Small intestine (tissue), 7 donors: Measurements from ENCODE around the gene SLC25A47. TPM values are rescaled to one million over a fixed set of nuclear protein-coding genes. Genes with fewer than 3 reads are reported as not detected.

ENCODE experiments used
- DNase-seq, 2 donors: peaks; one replicate each; pipeline versions ENCODE4 v3.0.0 to v3.0.0-alpha.2; 2013
- FAIRE-seq: peaks from 2 replicates; lab custom pipeline; 2012; peaks lifted over from hg19 to GRCh38; lab: Jason Lieb, UNC
- H3K27ac ChIP-seq, 3 donors: one replicate each; pipeline ENCODE4 v1.5.1; 2013; ENCODE audit warnings: low read length in 2 of 3, mild to moderate bottlenecking in 2 of 3, control low read depth in 1 of 3, inconsistent platforms in 1 of 3, low read depth in 1 of 3, moderate library complexity in 1 of 3
- H3K27me3 ChIP-seq, 3 donors: one replicate each; pipeline ENCODE4 v1.6.1; 2013; ENCODE audit warnings: low read length in 3 of 3, inconsistent platforms in 1 of 3; ENCODE audit not compliant: control insufficient read depth in 3 of 3, insufficient read depth in 3 of 3
- H3K36me3 ChIP-seq, 3 donors: one replicate each; pipeline ENCODE4 v1.6.1; 2013; ENCODE audit warnings: low read length in 3 of 3, inconsistent platforms in 1 of 3, low read depth in 1 of 3, mild to moderate bottlenecking in 1 of 3, moderate library complexity in 1 of 3; ENCODE audit not compliant: control insufficient read depth in 3 of 3, insufficient read depth in 2 of 3
- H3K4me1 ChIP-seq, 3 donors: one replicate each; pipeline ENCODE4 v1.6.1; 2013; ENCODE audit warnings: low read length in 2 of 3, inconsistent platforms in 1 of 3, low read depth in 1 of 3, mild to moderate bottlenecking in 1 of 3, moderate library complexity in 1 of 3; ENCODE audit not compliant: control insufficient read depth in 3 of 3, insufficient read depth in 2 of 3
- H3K4me3 ChIP-seq, 3 donors: one replicate each; pipeline ENCODE4 v1.5.1; 2013; ENCODE audit warnings: low read length in 3 of 3, control low read depth in 1 of 3, inconsistent platforms in 1 of 3, low read depth in 1 of 3, mild to moderate bottlenecking in 1 of 3, moderate library complexity in 1 of 3
- H3K9me3 ChIP-seq, 2 donors: one replicate each; pipeline ENCODE4 v1.6.1; 2013; ENCODE audit warnings: low read depth in 1 of 2, low read length in 1 of 2; ENCODE audit not compliant: control insufficient read depth in 2 of 2, insufficient read depth in 1 of 2
- WGBS, 3 donors: extraction: QIAGEN DNeasy Blood & Tissue Kit; methylation state at CpG; one replicate each; pipeline ENCODE4 v1.1.7; 2013; 5-methylcytosine and 5-hydroxymethylcytosine counted together
- polyA plus RNA-seq, 4 donors: library from polyadenylated mRNA; stranded (reverse) in 3 of 4; unstranded in 1 of 4; fragments of 200-250 nt in 3 of 4; fragments of 120-200 nt in 1 of 4; gene quantifications; one replicate each; pipeline versions ENCODE4 v1.2.1 to v1.2.3, GENCODE V29; 2013
- donor health status: healthy with polysubstance abuse.
- donor health status: control.
- donor health status: control.
- donor health status: Bipolar disorder and iron deficiency.
- donor health status: healthy.

SLC25A47 gene
- polyA plus RNA-seq, 4 donors = 0.38 to 1.6 (median 0.80) TPM

DNA sequence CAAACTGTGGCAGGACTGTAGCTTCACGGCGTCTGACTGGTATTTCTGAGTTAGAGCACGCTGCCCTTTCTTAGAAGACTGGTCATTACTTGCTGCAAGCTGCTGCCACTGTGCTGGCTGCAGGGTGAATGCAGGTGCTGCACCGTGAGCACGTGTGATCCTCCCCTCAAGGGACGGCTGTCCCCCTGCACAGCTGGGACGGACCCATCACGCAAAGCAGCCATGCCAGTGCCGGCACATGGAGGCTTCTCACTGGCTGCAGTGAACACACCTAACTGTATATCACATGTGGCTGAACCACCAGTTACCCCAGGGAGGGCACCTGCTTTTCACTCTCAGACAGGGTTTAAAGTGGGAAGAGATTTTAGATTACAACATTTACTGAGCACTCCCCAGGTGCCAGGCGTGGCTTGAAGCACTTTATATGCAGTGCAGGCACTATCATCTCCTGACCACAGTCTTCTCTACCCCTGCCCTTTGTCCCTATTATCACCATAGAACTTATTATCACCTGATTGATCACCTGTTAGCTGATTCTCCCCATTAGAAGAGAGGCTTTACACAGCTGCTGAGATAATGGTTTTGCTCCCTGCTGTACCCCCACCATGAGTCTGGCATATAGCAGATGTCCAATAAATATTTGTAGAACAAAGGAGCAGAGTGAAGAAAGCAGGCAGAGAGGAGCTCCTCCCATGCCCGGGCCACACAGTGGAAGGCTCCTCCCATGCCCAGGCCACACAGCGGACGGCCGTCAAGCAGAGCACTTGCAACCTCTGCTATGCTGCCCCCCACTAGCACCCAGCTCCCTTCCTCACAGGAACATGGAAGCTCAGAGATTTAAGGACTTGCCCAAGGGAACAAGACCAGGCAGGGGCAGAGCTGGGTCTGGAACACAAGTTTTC is 25.9 kb downstream of the SLC25A47 start:
- FAIRE-seq = no peak
- WGBS, 3 donors = 20 to 55% (median 46%) methylated on average over 14 of the region's 14 CpGs
- Histone ChIP-seq H3K27me3 (no peaks in the 10 kb centered on the region), H3K36me3 (peaks cover 4 to 59% (median 21%) of the 10 kb centered on the region in 3 donors), H3K4me1 (peaks cover 3 to 15% (median 6%) of the 10 kb centered on the region in 3 donors), H3K4me3 (no peak overlapping the region), H3K27ac (peak overlapping the region; percentile 8 to 65 (median 55)), H3K9me3 (no peaks in the 10 kb centered on the region)
- DNase-seq = peak; percentile 69 to 82

DNA sequence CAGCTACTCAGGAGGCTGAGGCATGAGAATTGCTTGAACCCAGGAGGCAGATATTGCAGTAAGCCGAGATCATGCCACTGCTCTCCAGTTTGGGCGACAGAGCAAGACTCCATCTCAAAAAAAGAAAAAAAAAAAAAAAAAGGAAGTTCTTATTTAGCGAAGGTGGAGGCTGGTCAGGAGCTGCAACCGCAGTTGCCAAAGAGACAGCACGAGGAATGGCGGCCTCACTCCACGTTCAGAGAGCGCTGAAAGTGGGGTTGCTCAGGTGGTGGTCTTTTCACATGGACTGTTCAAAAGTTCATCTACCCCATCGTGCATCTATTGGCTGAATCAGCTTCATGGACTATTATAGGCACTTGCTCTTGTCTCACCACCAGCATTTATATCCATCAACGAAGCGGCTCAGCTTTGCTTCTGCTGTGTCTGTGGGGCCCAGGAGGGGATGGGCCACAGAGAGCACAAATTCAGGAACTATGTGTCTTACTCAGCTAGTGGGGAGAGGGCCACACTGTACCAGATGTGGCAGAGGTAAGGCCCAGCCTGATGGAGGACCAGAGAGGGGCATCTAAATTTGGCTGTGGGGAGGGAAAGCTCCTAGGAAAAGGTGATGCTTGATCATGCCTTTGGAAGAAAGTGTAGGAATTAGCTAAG is 27.3 kb downstream of the SLC25A47 start:
- H3K27ac ChIP-seq = no peak overlapping the region
- peaks cover 3 to 15% (median 6%) of the 10 kb centered on the region in 3 donors for H3K4me1 ChIP-seq
- FAIRE-seq = no peak
- H3K4me3 ChIP-seq = no peak overlapping the region
- DNase-seq = no peak
- H3K36me3 ChIP-seq = peaks cover 8 to 69% (median 21%) of the 10 kb centered on the region in 3 donors
- WGBS, 3 donors = 87 to 96% (median 87%) methylated on average over 11 of the region's 11 CpGs
- H3K27me3 ChIP-seq = no peaks in the 10 kb centered on the region
- H3K9me3 ChIP-seq = no peaks in the 10 kb centered on the region

DNA sequence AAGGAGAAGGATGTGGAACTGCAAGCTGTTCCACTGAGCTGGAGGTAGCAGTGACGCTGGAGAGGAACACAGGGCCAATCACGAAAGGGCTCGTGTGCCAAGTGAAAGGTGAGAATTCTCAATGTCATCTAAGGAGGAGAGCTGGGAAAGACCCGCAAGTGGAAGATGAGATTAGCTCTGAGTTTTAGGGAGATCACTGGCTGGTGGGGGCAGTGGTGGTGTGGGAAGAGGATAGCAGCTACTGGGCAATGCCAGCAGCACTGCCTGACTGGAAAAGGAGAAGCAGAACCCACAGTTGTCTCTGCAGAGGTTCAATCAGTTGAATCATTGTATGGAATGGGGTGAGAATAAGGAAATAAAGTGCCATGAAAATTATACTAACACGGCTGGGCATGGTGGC is 27.8 kb downstream of the SLC25A47 start:
- H3K27ac ChIP-seq = no peak overlapping the region
- FAIRE-seq (no peak), DNase-seq (no peak)
- H3K4me1 ChIP-seq = peaks cover 2 to 18% (median 6%) of the 10 kb centered on the region in 3 donors
- peaks cover 9 to 64% (median 23%) of the 10 kb centered on the region in 3 donors for H3K36me3 ChIP-seq
- H3K27me3 ChIP-seq = no peaks in the 10 kb centered on the region
- H3K9me3 ChIP-seq = no peaks in the 10 kb centered on the region
- WGBS, 3 donors = 91 to 96% (median 94%) methylated on average over 5 of the region's 5 CpGs
- no peak overlapping the region for H3K4me3 ChIP-seq

DNA sequence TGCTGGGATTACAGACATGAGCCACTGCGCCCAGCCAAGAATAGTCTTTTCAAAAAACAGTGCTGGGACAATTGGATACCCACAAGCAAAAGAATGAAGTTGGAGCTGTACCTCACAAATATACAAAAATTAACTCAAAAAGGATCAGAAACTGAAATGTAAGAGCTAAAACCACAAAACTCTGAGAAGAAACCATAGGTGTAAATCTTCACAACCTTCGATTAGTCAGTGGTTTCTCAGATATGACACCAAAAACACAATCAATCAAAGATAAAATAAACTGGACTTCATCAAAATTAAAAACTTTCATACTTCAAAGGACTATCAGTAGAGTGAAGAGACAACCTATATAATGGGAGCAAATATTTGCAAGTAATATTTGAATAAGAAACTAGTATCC is 35.3 kb downstream of the SLC25A47 start:
- Histone ChIP-seq H3K27ac (no peak overlapping the region), H3K4me3 (no peak overlapping the region), H3K36me3 (peaks cover 10 to 27% (median 19%) of the 10 kb centered on the region in 3 donors), H3K9me3 (peaks cover 0 to 2% of the 10 kb centered on the region in 2 donors), H3K27me3 (no peaks in the 10 kb centered on the region), H3K4me1 (peaks cover 0 to 3% (median 0%) of the 10 kb centered on the region in 3 donors)
- WGBS, 3 donors = 83 to 93% (median 85%) methylated on average over 2 of the region's 2 CpGs
- FAIRE-seq (no peak), DNase-seq (no peak)

DNA sequence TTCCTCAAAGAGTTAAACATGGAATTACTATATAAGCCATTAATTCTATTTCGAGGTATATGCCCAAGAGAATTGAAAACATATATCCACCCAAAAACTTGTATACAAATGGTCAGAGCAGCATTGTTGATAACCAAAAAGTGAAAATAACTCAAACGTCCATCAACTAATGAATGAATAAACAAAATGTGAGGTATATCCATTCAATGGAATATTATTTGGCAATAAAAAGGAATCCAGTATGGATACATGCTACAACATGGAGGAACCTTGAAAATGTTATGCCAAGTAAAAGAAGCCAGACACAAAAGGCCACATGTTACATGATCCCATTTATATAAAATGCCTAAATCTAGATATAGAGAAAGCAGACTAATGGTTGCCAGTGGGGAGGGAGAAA is 36.0 kb downstream of the SLC25A47 start:
- WGBS, 3 donors = 84 to 94% (median 88%) methylated on average over 2 of the region's 2 CpGs
- Histone ChIP-seq H3K36me3 (peaks cover 10 to 26% (median 17%) of the 10 kb centered on the region in 3 donors), H3K4me1 (peaks cover 0 to 3% (median 0%) of the 10 kb centered on the region in 3 donors), H3K27ac (no peak overlapping the region), H3K4me3 (no peak overlapping the region), H3K27me3 (no peaks in the 10 kb centered on the region), H3K9me3 (peaks cover 0 to 2% of the 10 kb centered on the region in 2 donors)
- FAIRE-seq (no peak), DNase-seq (no peak)

DNA sequence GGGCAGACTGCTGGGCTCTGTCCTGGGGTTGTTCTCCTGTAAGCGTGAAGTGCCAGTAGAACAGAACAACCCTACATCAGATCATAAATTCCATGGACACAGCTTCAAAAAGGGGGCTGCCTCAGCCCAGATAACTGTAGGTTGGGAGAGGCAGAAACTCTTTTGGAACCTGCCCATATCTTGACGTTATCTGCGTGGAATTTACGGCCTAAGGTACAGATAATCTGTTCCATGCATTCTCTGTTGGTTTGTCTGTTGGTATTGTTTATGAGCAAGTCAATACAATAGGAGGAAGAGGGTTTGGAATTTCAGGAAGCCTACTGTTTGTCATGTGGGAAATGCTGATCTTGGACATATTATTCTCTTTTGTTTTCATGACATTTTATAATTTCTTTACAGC is 36.7 kb downstream of the SLC25A47 start:
- H3K27me3 ChIP-seq = no peaks in the 10 kb centered on the region
- H3K4me3 ChIP-seq = no peak overlapping the region
- DNase-seq (no peak), FAIRE-seq (no peak)
- peaks cover 0 to 3% (median 0%) of the 10 kb centered on the region in 3 donors for H3K4me1 ChIP-seq
- peak overlapping the region in 1 of 3 donors; percentile 49 for H3K27ac ChIP-seq
- H3K9me3 ChIP-seq = peaks cover 0 to 2% of the 10 kb centered on the region in 2 donors
- peaks cover 10 to 22% (median 14%) of the 10 kb centered on the region in 3 donors for H3K36me3 ChIP-seq
- 69 to 86% (median 76%) methylated on average over 4 of the region's 4 CpGs for WGBS, 3 donors

DNA sequence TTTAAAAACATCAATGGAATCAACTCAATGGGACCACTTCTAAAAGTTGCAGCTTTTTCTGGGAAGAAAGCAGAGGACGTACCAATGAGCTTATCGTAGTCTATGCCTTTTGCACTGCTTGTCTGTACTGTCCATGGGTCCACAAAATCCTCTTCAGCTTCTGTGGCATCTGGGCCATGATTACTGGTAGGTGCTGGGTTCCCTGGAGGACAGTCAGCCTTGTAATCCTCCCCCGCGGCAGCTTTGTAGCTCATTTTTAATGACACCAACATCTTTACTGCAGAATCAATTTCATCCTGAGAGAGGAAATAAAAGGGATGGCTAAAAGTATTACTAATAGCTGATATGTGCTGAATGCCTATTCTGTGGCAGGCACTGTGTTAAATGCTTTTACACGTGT is 38.5 kb downstream of the SLC25A47 start:
- FAIRE-seq = no peak

DNA sequence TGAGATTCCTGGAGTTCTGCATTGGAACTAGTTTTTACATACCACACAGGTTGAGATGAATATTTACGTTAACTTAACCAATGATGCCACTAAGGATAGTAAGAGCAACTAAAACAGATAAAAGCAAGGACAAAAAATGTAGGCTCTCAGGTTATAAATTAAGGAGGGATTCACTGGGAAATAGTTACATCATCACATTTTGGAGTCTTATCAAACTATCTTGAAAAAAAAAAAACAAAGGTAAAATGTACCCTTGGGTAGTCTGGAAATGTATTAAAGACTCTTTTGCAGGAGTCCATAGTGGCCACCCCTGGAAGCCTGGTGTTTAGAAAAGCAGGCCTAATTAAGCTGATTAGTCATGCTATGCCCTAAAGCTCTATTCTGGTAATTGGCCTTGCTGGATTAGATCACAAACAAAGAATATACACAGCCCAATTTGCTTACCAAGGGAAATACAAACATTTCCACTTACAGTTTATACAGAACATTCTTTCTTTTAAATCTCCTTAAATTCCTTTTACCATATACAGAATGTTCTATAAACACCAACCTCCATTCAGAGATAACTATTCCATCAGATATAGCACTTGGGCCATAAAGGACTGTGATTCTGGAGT is 39.3 kb downstream of the SLC25A47 start:
- 88 to 100% (median 95%) methylated on average over 1 of the region's 1 CpG for WGBS, 3 donors
- Histone ChIP-seq H3K27me3 (no peaks in the 10 kb centered on the region), H3K36me3 (peaks cover 10 to 33% (median 12%) of the 10 kb centered on the region in 3 donors), H3K27ac (peak overlapping the region in 1 of 3 donors; percentile 21), H3K4me3 (no peak overlapping the region), H3K9me3 (peaks cover 0 to 2% of the 10 kb centered on the region in 2 donors), H3K4me1 (no peaks in the 10 kb centered on the region)
- FAIRE-seq (peak; percentile 19), DNase-seq (no peak)

More for the DNA sequence above, 38.5 kb downstream of the SLC25A47 start:
- Histone ChIP-seq H3K9me3 (peaks cover 0 to 2% of the 10 kb centered on the region in 2 donors), H3K36me3 (peaks cover 10 to 29% (median 12%) of the 10 kb centered on the region in 3 donors), H3K4me3 (no peak overlapping the region), H3K4me1 (no peaks in the 10 kb centered on the region), H3K27me3 (no peaks in the 10 kb centered on the region), H3K27ac (peak overlapping the region in 1 of 3 donors; percentile 21)
- WGBS, 3 donors = 92 to 94% (median 94%) methylated on average over 5 of the region's 5 CpGs
- no peak for DNase-seq
